Fibroblast of skin of right biceps (primary cell): ENCODE data around the gene LRRC61.
A peak's percentile ranks its signal among the peaks of the same experiment; 100 is the strongest.

Experiments used
- DNase-seq: peaks from one replicate; pipeline ENCODE4 v3.0.0-alpha.2; 2013

The LRRC61 gene

DNA sequence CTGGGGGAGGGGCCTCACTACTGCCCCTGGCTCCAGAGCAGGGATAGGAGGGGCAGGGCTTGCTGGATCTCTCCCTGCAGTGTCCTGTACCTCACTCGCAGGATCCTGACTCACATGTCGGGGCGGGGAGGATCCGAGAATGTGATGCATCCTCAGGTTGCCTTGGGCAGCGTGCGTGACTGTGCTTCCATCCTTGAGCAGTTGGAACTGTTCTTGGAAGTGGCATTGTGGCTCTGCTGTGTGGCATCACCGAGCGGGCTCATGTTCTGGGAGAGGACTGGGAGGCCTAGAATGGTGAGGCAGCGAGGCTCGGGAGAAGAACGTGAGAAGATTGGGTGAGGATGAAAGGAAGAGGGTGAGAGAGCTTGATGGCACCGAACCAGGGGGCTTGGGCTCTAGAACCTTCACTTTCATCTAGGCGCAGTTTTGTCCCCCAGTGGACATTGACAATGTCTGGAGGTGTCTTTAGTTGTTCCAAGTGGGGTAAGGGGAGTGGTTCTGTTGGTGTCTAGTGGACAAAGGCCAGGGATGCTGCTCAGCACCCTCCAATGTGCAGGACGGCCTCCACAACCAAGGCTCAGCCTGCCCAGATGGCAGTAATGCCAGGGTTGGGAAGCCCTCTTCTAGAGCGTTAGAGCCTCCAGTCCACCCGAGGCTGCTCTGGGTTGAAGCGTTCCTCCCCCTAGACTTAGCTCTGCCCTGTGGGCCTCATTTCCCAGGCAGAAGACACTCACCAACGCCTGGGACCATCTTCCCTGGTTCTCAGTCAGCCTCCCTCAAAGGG lies 9.9 kb downstream of the LRRC61 start:
- no peak for DNase-seq

- DNase-seq: no peak
These were observed 10.5 kb downstream of the LRRC61 start for GRCh38 chr7:150333659-150334058.

DNA sequence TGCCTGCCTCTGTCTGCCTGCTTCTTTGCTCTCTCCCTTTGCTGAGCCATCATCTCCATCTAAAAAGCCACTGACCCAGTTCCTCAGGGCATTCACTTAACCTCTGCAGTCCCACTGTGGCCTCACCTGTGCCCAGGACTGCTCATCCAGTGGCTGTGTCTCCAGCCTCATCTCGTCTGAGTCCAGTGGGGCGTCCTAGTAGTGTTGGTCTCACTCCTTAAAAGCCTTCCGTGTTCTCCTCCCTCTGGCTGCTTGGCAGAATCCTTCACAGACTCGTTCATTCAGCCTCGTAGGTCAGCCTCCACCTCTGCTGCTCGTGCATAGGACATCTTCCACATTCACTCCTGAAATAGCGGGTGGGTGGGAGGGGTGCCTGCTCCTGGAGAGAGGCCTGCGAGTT lies 11.0 kb downstream of the LRRC61 start:
- no peak for DNase-seq

GRCh38 chr7:150335108-150335773 lies 12.1 kb downstream of the LRRC61 start:
- DNase-seq: peak; percentile 51

GRCh38 chr7:150335774-150336112 lies 12.6 kb downstream of the LRRC61 start:
- no peak for DNase-seq

DNA sequence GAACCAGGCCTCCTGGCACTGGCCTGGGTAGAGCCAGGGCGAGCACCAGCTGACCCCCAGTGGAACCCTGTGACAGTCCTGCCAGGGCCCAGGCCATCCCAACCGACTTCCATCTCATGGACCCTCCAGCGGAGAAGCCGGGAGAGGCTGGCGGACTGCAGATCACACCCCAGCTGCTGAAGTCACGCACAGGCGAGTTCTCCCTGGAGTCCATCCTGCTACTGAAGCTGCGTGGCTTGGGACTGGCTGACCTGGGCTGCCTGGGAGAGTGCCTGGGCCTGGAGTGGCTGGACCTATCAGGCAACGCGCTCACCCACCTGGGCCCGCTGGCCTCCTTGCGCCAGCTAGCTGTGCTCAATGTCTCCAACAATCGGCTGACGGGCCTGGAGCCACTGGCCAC lies 13.6 kb downstream of the LRRC61 start:
- no peak for DNase-seq

DNA sequence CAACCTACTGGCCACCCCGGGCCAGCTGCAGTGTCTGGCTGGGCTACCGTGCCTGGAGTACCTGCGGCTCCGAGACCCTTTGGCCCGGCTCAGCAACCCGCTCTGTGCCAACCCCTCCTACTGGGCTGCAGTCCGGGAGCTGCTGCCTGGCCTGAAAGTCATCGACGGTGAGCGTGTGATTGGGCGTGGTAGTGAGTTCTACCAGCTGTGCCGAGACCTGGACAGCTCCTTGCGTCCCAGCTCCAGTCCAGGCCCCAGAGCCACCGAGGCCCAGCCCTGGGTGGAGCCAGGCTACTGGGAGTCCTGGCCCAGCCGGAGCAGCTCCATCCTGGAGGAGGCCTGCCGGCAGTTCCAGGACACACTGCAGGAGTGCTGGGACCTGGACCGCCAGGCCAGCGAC lies 14.0 kb downstream of the LRRC61 start:
- no peak for DNase-seq

- DNase-seq: no peak
These were observed 14.5 kb downstream of the LRRC61 start for GRCh38 chr7:150337659-150338081.

DNA sequence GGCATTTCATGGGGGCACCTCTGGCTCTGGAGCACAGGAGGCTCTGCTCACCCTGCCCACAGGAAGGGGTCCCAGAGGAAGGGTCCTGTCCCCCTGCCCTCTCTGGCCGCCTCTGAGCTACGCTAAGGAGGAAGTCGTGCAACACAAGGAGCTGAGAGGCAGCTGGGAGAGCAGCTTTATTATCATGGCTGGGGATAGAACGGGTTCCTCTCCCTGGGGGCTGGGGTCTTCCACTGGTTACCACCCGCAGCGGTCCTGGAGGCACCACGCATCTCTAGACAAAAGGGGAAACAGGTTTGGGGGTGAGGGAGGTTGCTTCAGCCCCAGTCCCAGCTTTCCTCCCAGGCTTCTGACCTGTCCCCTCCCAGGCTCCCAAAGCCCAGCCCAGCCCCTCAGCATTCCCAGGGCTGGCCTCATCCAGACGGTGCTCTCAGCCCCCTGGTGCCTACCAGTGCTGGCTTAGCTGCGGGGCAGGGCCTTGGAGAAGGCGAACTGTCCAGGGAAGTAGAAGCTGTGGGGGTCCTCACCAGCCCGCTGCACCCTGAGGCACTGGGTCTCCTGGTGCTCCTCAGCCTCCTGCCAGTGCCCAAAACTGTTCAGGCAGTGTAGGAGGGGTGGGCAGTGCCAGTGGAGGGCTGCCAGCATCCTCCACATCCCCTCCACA lies 15.1 kb downstream of the LRRC61 start:
- DNase-seq: no peak

GRCh38 chr7:150339409-150339809 lies 16.3 kb downstream of the LRRC61 start:
- no peak for DNase-seq

DNA sequence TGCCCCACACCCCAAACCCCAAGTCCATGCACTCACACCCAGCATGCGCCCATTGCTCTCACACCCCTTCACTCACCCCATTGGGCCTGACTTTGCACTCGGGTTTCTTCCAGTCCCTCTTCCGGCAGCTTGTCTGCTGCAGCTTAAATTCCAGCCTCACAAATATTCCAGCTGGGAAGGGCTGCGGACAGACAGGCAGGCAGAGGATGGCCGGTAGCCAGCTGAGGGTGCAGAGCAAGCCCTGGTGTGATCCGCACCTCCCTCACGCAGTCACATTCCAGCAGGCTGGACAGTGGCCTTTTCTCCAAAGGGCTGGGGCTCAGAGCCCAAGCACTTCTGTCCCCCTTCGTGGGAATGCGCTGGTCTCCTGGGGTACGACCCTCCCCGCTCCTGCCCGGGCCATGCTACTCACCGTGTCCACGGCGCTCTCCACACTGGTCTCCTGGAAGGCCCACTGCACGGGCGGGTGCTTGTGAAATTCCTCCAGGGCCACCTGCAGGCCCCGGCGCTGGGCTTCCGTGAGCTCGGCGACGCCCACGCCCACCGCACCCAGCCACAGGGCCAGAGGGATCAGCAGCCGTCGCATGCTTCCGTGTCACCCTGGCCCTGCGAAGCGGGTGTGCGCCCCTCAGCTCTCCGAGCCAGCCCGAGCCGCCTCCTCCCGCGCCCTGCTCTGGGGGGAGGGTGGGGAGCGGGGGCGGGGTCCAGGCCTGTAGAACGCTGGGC lies 17.0 kb downstream of the LRRC61 start:
- DNase-seq: peak; percentile 24

- no peak for DNase-seq
These were observed 17.7 kb downstream of the LRRC61 start for GRCh38 chr7:150340875-150341262.

DNA sequence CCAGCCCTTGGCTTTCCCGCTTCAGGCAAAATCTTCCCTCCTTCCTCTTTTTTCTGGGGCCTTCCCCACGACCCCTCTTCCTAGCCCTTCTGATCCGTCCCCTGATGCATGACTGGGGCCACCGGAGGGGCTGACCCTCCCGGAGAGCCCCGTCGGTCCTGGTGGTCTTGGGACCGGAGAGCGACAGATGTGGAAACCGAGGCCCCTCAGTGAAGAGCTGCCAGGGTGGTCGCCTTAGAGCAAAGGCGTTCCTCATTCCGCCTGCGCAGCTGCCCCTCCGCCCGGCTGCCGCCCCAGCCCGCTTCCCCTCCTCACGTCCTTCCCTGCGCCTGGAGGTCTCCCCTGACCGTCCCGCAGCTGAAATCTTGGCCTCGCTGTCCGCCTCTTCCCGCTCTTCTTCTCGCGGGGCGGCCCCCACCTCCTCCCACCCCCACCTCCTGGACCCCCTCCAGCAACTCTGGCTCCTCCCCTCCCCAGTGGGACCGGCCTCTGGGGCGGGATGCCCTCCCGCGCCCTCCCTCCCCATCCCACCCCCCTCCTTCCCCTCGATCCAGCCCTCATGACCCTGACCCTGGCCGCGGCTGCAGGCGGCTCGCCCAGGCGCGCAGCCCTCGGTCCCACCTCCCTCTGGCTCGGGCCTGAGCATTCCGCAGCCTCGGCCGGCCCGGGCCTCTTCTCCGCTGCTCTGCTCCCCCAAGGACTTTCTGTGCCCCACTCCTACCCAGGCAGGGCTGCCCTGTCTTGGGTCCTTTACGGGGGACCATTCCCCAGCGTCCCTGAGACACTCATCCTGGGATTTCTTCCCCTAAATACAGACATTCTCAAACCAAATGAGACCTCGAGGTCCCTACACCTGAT lies 18.3 kb downstream of the LRRC61 start, which contains the start of gene RARRES2:
TSS of gene RARRES2 (minus strand) at position 367 of the 858 bp plus-strand sequence. CDS start 1,020 bp downstream, outside the sequence.
- DNase-seq: no peak

DNA sequence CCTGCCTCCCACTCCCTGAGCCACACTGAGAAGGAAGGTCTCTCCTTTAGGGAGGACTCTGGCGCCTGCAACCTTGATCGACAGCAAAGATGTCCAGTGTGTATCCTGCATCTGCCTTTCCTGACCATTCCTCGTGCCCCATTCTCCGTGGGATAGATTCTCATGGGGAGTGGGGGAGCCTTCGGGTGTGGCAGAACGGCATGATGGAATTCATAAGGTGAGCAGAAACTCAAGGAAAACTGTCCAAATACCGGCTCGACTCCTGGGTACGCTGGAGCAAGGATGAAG lies 18.9 kb downstream of the LRRC61 start:
- DNase-seq: no peak

GRCh38 chr7:150343225-150343624 lies 20.1 kb downstream of the LRRC61 start:
- no peak for DNase-seq

GRCh38 chr7:150344299-150344698 lies 21.1 kb downstream of the LRRC61 start:
- DNase-seq: no peak

GRCh38 chr7:150345012-150345411 lies 21.9 kb downstream of the LRRC61 start:
- no peak for DNase-seq

DNA sequence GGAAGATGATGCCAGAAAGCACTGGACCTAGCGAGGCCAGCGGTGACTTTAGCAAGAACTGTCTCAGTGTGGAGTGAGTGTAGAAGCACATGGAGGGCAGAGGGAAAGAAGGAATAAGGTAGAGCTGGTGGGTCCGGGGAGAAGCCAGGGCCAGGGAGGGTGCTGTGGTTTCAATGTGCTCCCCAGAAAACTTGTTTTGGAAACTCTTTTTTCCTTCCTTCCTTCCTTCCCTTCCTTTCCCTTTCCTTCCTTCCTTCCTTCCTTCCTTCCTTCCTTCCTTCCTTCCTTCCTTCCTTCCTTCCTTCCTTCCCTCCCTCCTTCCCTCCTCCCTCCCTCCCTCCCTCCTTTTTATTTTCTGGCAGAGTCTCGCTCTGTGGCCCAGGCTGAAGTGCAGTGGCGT lies 23.8 kb downstream of the LRRC61 start:
- DNase-seq: no peak

DNA sequence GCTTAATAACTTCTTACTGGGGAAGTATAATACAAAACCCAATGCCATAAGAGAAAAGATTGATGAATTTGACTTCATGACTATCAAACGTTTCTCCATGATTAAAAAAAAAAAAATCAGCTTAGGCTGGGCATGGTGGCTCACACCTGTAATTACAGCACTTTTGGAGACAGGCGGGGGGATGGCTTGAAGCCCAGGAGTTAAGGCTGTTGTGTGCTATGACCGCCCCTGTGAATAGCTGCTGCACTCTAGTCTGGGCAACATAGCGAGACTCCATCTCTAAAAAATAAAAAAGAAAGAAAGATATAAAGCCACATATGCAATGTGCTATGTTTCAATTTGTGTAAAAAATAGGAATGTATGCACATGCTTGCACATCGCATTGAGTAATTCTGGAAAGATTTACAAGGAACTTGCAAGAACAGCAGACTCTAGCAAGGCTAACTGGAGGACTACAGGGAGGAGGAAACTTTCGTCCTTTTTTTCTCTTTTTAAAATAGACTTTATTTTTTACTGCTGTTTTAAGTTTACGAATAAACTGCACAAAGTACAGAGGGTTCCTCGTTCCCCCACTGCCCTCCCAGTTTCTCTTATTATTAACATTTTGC lies 28.5 kb downstream of the LRRC61 start:
- no peak for DNase-seq

DNA sequence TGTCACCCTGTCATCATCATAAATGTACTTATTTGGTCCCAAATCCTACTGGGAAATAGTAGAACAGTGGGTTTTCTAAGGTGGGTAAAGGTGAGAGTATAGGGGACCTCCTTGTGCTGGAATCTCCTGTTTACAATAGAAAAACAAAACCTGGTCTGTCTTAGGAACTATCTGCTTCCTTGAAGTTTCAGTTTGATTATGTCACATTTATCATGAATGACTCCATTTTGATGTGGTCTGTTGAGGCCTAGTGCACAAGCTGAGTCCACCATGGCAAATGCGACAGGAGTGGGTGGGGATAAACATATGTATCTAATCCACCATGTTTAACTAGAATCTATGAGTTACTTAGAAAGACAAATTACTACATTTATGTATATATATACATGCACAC lies 32.5 kb downstream of the LRRC61 start:
- no peak for DNase-seq

GRCh38 chr7:150356265-150356897 lies 33.2 kb downstream of the LRRC61 start:
- DNase-seq: peak; percentile 9

DNA sequence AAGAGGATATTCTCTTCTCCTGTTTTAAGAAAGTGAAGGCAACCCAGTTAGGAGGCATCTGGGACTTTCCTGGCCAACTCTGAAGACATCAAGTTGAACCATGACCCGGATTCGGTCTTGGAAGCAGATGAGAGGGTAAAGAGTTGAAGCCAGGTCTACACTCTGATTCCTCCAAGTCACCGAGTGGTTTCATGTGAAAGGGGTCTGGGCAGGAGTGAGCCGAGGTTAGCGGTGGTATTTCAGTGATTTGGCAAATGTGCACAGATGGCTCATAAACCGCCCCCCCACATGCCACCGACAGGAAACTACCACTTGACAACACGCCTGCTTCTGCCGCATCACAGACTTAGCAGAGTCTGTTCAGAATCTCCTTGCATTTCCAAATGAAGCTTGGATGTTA lies 34.1 kb downstream of the LRRC61 start:
- DNase-seq: no peak
